IMR-90 (cell line): ENCODE results near the gene SNX32. TPM values are rescaled to one million over a fixed set of nuclear protein-coding genes. Genes with fewer than 3 reads are reported as not detected.
A peak's percentile ranks its signal among the peaks of the same experiment; 100 is the strongest.

ENCODE experiments used
- CHD1 ChIP-seq: IDR thresholded peaks from 2 replicates; pipeline ENCODE4 v1.6.1; 2012; ENCODE audit warnings: low read depth, low read length, improper control_type of control experiment
- MXI1 ChIP-seq: IDR thresholded peaks from 2 replicates; pipeline ENCODE4 v1.6.1; 2012; ENCODE audit warnings: low read depth, mild to moderate bottlenecking, low read length, moderate library complexity, borderline replicate concordance
- NFE2L2 ChIP-seq: fragments of 150-350 bp; IDR thresholded peaks from 2 replicates; pipeline ENCODE4 v1.6.1; 2016; ENCODE audit warnings: low read depth, mild to moderate bottlenecking, low read length
- SMC3 ChIP-seq: fragments of 150-350 bp; IDR thresholded peaks from 2 replicates; pipeline ENCODE4 v1.6.1; 2016; ENCODE audit warnings: low read depth, mild to moderate bottlenecking, antibody characterized with exemption, low read length, moderate library complexity
- polyA plus RNA-seq, 3 experiments: library from polyadenylated mRNA; depleted of rRNA; stranded (reverse); fragments of >200 nt; gene quantifications; 2 replicates each; pipeline ENCODE4 v1.2.3, GENCODE V29; 2012; ENCODE audit warnings: low replicate concordance in 1 of 3
- total RNA-seq: library from RNA; depleted of rRNA; stranded (reverse); fragments of >200 nt; gene quantifications from 2 replicates; pipeline ENCODE4 v1.2.3, GENCODE V29; 2012

Gene SNX32
- total and polyA plus RNA-seq, 2 of the 4 experiments (the other 2 are of a cell fraction): 0.36 to 0.79 TPM

DNA sequence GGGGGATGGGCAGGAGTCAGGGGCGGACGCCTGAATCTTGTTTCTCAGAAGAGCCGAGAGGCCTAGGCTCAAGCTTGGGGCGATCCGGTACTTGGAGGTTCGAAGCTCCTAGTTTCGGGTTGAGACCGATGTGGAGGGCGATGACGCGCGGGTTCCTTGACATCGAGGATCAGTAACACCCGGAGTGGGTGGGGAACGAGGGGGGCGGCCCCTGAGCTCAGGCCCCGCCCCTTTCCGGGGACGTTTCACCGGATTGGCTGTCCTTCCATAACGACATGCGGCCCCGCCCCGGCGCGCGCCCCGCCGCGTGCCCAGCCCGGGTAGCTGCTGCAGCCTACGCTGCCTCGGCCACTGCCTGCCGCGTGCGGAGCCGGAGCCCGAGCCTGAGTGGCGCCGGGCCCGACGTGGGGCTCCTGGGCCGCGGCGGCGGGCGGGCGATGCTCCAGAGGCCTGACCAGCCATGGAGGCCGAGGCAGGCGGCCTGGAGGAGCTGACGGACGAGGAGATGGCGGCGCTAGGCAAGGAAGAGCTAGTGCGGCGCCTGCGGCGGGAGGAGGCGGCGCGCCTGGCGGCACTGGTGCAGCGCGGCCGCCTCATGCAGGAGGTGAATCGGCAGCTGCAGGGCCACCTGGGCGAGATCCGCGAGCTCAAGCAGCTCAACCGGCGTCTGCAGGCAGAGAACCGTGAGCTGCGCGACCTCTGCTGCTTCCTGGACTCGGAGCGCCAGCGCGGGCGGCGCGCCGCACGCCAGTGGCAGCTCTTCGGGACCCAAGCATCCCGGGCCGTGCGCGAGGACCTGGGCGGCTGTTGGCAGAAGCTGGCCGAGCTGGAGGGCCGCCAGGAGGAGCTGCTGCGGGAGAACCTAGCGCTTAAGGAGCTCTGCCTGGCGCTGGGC is 56.8 kb downstream of the SNX32 start, which contains the start of gene CCDC85B (continued):
- TF ChIP-seq SMC3 (no peak), NFE2L2 (no peak), CHD1 (0 out of 2 replicates have a peak, but pooled peaks have one; percentile 30), MXI1 (peak; percentile 81; the same call in 1 of the 2 replicates)
